Fibroblast of pulmonary artery (primary cell): ENCODE measurements around the gene CCNJL.
A peak's percentile ranks its signal among the peaks of the same experiment; 100 is the strongest.

Experiments used
- DNase-seq: peaks from one replicate; pipeline ENCODE4 v3.0.0-alpha.2; 2010; ENCODE audit warnings: low read depth
- H3K4me3 ChIP-seq: replicated peaks from 2 replicates; pipeline ENCODE4 v1.5.1; 2011; ENCODE audit warnings: low read depth, mild to moderate bottlenecking, control low read depth, low read length, moderate library complexity
- CTCF ChIP-seq: IDR thresholded peaks from 2 replicates; pipeline ENCODE4 v1.5.1; 2011; ENCODE audit warnings: mild to moderate bottlenecking, control low read depth, low read length, inconsistent platforms; ENCODE audit errors: missing control alignments

Gene CCNJL

GRCh38 chr5:160272889-160273288 lies 39.5 kb downstream of the CCNJL start:
- no peak for TF ChIP-seq CTCF
- H3K4me3 ChIP-seq, result no peak overlapping the region
- DNase-seq, result no peak

GRCh38 chr5:160272264-160272663 lies 40.1 kb downstream of the CCNJL start:
- no peak for TF ChIP-seq CTCF
- DNase-seq, result no peak
- no peak overlapping the region for H3K4me3 ChIP-seq

GRCh38 chr5:160271836-160272235 lies 40.5 kb downstream of the CCNJL start:
- DNase-seq, result no peak
- no peak overlapping the region for H3K4me3 ChIP-seq
- no peak for TF ChIP-seq CTCF

GRCh38 chr5:160271396-160271795 lies 41.0 kb downstream of the CCNJL start:
- DNase-seq, result no peak
- no peak for TF ChIP-seq CTCF
- no peak overlapping the region for H3K4me3 ChIP-seq

- no peak for DNase-seq
- H3K4me3 ChIP-seq, result no peak overlapping the region
- TF ChIP-seq CTCF, result no peak
Observed at GRCh38 chr5:160270704-160271103, 41.7 kb downstream of the CCNJL start.

GRCh38 chr5:160269017-160269416 lies 43.3 kb downstream of the CCNJL start:
- no peak overlapping the region for H3K4me3 ChIP-seq
- no peak for TF ChIP-seq CTCF
- DNase-seq, result peak; percentile 92

- TF ChIP-seq CTCF, result no peak
- no peak overlapping the region for H3K4me3 ChIP-seq
- no peak for DNase-seq
Observed at GRCh38 chr5:160268121-160268520, 44.2 kb downstream of the CCNJL start.
